Loucy (cell line): Measurements from ENCODE around the gene VPS13D.

Experiments
- CTCF ChIP-seq: fragments of 200-600 bp; sonication (generic); conservative IDR thresholded peaks from 2 replicates; pipeline ENCODE4 v1.5.1; 2014; ENCODE audit warnings: mild to moderate bottlenecking, antibody characterized with exemption, low read length
- EZH2phosphoT487 ChIP-seq: fragments of 200-600 bp; IDR thresholded peaks from 2 replicates; pipeline ENCODE4 v1.6.1; 2018; ENCODE audit warnings: antibody characterized with exemption, mild to moderate bottlenecking, moderate library complexity, borderline replicate concordance

- no peak for TF ChIP-seq CTCF
- no peak for TF ChIP-seq EZH2phosphoT487
Measured at GRCh38 chr1:12338017-12338416, 108.2 kb downstream of the VPS13D start.
